ENCODE measurements around the gene CIB1. TPM values are rescaled to one million over a fixed set of nuclear protein-coding genes. Genes with fewer than 3 reads are reported as not detected.

The CIB1 gene
- total RNA-seq, 2 donors from 2014 or later: 18.0 to 35.6 TPM

GRCh38 chr15:90225504-90226234 is 8.1 kb downstream of the CIB1 start:
- no peak for TF ChIP-seq CTCF (IDR thresholded peaks at IDR 0.05)
- Histone ChIP-seq H3K4me3 (no peak overlapping the region), H3K27me3 (replicated peaks; ENCODE audit: insufficient read depth) (no peaks in the 10 kb centered on the region), H3K36me3 (peaks cover 61% of the 10 kb centered on the region), H3K9me3 (no peaks in the 10 kb centered on the region), H3K27ac (no peak overlapping the region), H3K4me1 (ENCODE audit: control insufficient read depth in 1 of 2, low read depth in 2 of 2) (peaks cover 5 to 18% of the 10 kb centered on the region in 2 donors)
- DNase-seq (ENCODE audit: low spot score) (no peak), ATAC-seq (ENCODE audit: insufficient number of reproducible peaks, low FRiP score, low read depth) (no peak)

GRCh38 chr15:90225047-90225446 is 8.7 kb downstream of the CIB1 start:
- Histone ChIP-seq H3K9me3 (no peaks in the 10 kb centered on the region), H3K36me3 (peaks cover 58% of the 10 kb centered on the region), H3K4me1 (ENCODE audit: control insufficient read depth in 1 of 2, low read depth in 2 of 2) (peaks cover 3 to 13% of the 10 kb centered on the region in 2 donors), H3K4me3 (no peak overlapping the region), H3K27me3 (replicated peaks; ENCODE audit: insufficient read depth) (no peaks in the 10 kb centered on the region), H3K27ac (no peak overlapping the region)
- no peak for DNase-seq (ENCODE audit: low spot score)
- no peak for ATAC-seq (ENCODE audit: insufficient number of reproducible peaks, low FRiP score, low read depth)
- TF ChIP-seq CTCF (IDR thresholded peaks at IDR 0.05): no peak

- no peaks in the 10 kb centered on the region for H3K27me3 ChIP-seq (replicated peaks; ENCODE audit: insufficient read depth)
- TF ChIP-seq CTCF (IDR thresholded peaks at IDR 0.05): no peak
- H3K9me3 ChIP-seq: no peaks in the 10 kb centered on the region
- H3K27ac ChIP-seq: no peak overlapping the region
- peaks cover 46% of the 10 kb centered on the region for H3K36me3 ChIP-seq
- ATAC-seq (ENCODE audit: insufficient number of reproducible peaks, low FRiP score, low read depth): no peak
- H3K4me1 ChIP-seq (ENCODE audit: control insufficient read depth in 1 of 2, low read depth in 2 of 2): peaks cover 3 to 11% of the 10 kb centered on the region in 2 donors
- no peak overlapping the region for H3K4me3 ChIP-seq
- DNase-seq (ENCODE audit: low spot score): no peak
Observed at GRCh38 chr15:90223441-90224165, 10.1 kb downstream of the CIB1 start.

- H3K36me3 ChIP-seq: peaks cover 38% of the 10 kb centered on the region
- DNase-seq (ENCODE audit: low spot score) (no peak), ATAC-seq (ENCODE audit: insufficient number of reproducible peaks, low FRiP score, low read depth) (no peak)
Observed at GRCh38 chr15:90222547-90222946, 11.2 kb downstream of the CIB1 start.

More at GRCh38 chr15:90222547-90222946, 11.2 kb downstream of the CIB1 start:
- Histone ChIP-seq H3K27me3 (replicated peaks; ENCODE audit: insufficient read depth) (no peaks in the 10 kb centered on the region), H3K4me3 (no peak overlapping the region), H3K27ac (no peak overlapping the region), H3K9me3 (no peaks in the 10 kb centered on the region), H3K4me1 (ENCODE audit: control insufficient read depth in 1 of 2, low read depth in 2 of 2) (peaks cover 3 to 11% of the 10 kb centered on the region in 2 donors)
- no peak for TF ChIP-seq CTCF (IDR thresholded peaks at IDR 0.05)

All from thoracic aorta (tissue), 2 donors.